ENCODE results near the gene CPSF4L.

The CPSF4L gene

DNA sequence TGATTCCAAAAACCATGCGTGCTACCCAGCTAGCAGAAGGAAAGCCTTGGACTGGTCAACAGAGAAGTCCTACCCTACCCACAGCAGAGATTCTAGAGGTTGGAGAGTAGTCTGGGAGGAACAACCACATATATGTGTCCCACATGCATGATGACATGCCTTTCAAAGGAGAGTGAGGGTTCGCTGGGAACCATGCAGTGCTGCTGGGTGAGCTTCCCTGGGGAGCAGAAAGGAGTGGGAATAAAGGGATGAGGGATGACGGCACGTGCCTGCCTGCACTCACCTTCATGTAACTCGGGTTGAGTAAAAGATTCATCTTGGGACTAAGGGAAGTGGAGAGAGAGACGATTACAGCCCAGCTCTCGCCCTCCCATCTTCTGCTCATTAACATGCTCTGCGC lies 9.8 kb downstream of the CPSF4L start:
- no peak for TF ChIP-seq CTCF (conservative IDR thresholded peaks at IDR 0.05)
- no peak overlapping the region for H3K27ac ChIP-seq

GRCh38 chr17:73250851-73251640 lies 10.6 kb downstream of the CPSF4L start:
- no peak for TF ChIP-seq CTCF (conservative IDR thresholded peaks at IDR 0.05)
- no peak overlapping the region for H3K27ac ChIP-seq

DNA sequence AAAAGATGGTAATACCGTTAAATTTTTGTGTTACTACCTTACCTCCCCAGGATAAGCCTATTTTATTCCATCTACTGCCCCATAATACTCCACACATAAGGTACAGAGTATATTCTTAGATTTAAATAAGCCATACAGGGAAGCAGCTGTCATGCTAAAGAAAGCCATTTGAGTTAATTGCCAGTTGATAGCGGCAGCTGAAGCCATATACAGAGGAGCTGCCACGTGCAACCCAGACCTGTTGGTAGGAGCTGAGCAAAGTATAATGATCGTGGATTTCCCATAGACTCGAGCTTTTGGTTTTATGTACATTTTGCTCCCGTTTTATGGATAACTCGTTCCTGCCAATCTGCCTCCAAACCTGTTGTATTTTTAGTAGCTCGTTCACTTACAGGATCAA lies 12.0 kb downstream of the CPSF4L start:
- TF ChIP-seq CTCF (conservative IDR thresholded peaks at IDR 0.05), result no peak
- H3K27ac ChIP-seq, result no peak overlapping the region

DNA sequence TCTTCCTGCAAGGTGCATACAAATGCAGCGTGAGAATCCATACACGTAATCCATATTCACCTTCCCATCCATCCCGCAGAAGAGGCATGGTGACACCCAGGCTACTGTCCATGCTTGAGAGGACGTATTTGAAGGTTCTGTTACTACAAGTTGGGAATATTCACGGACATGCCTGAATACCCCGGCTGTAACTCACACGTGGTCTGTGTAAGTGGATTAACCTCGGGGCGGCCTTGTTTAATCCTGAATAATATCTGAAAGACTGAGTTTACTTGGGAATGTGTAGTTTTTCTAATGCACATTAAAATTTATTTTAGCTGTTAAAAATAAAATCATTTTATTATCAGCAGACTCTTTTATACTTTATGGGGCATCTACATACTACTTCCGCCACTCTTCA lies 13.1 kb downstream of the CPSF4L start:
- TF ChIP-seq CTCF (conservative IDR thresholded peaks at IDR 0.05), result no peak

DNA sequence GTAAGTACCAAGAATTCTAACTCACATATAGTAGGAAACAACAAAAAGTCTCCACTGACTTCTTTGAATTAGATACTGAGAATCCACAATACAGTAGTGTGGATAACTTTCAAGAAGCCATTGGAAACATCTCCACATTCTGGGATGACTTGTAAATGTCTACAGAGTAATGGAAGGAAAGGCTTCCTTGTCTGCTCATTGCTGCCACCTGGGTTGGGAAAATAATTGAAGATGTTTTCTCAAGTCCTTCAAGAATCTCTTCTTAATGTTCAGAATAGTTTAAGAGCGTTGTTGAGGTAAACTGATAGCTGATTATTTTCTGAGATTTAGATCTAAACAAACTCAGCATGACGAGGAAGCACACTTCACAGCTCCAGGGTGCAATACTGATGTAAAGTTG lies 14.0 kb downstream of the CPSF4L start:
- no peak overlapping the region for H3K27ac ChIP-seq
- peak; percentile 57 for TF ChIP-seq CTCF (conservative IDR thresholded peaks at IDR 0.05)

More for the DNA sequence above, 13.1 kb downstream of the CPSF4L start:
- no peak overlapping the region for H3K27ac ChIP-seq

- no peak for TF ChIP-seq CTCF (conservative IDR thresholded peaks at IDR 0.05)
- H3K27ac ChIP-seq, result peak overlapping the region; percentile 71
Measured at GRCh38 chr17:73240561-73240960, 21.1 kb downstream of the CPSF4L start.

GRCh38 chr17:73237714-73238113 lies 24.0 kb downstream of the CPSF4L start:
- TF ChIP-seq CTCF (conservative IDR thresholded peaks at IDR 0.05), result no peak
- no peak overlapping the region for H3K27ac ChIP-seq
